ENCODE results near the gene APBA3.

Gene APBA3

GRCh38 chr19:3785938-3786824 lies 24.7 kb upstream of the APBA3 start, which contains the start of gene MATK:
TSS of gene MATK (minus strand) at chr19:3786381. CDS start at chr19:3785135, 1,246 bp downstream.
- DNase-seq (ENCODE audit: low read depth): no peak

GRCh38 chr19:3785451-3785937 lies 24.0 kb upstream of the APBA3 start:
- DNase-seq (ENCODE audit: low read depth): no peak

GRCh38 chr19:3784607-3785450 lies 23.3 kb upstream of the APBA3 start:
- DNase-seq (ENCODE audit: low read depth): no peak

GRCh38 chr19:3783660-3784584 lies 22.4 kb upstream of the APBA3 start:
- DNase-seq (ENCODE audit: low read depth): no peak

- DNase-seq (ENCODE audit: low read depth): no peak
Observed at GRCh38 chr19:3782903-3783302, 21.4 kb upstream of the APBA3 start.

GRCh38 chr19:3782330-3782729 lies 20.8 kb upstream of the APBA3 start:
- DNase-seq (ENCODE audit: low read depth): no peak

- DNase-seq (ENCODE audit: low read depth): no peak
Observed at GRCh38 chr19:3781603-3782002, 20.1 kb upstream of the APBA3 start.

- no peak for DNase-seq (ENCODE audit: low read depth)
Observed at GRCh38 chr19:3780786-3781304, 19.4 kb upstream of the APBA3 start.

GRCh38 chr19:3778899-3779723 lies 17.6 kb upstream of the APBA3 start:
- no peak for DNase-seq (ENCODE audit: low read depth)

GRCh38 chr19:3778104-3778867 lies 16.8 kb upstream of the APBA3 start:
- DNase-seq (ENCODE audit: low read depth): no peak

GRCh38 chr19:3776479-3777040 lies 15.1 kb upstream of the APBA3 start:
- no peak for DNase-seq (ENCODE audit: low read depth)

- no peak for DNase-seq (ENCODE audit: low read depth)
Observed at GRCh38 chr19:3775831-3776230, 14.3 kb upstream of the APBA3 start.

- DNase-seq (ENCODE audit: low read depth): no peak
Observed at GRCh38 chr19:3775374-3775711, 13.9 kb upstream of the APBA3 start.

- DNase-seq (ENCODE audit: low read depth): no peak
Observed at GRCh38 chr19:3774621-3775373, 13.3 kb upstream of the APBA3 start.

- no peak for DNase-seq (ENCODE audit: low read depth)
Observed at GRCh38 chr19:3773814-3774515, 12.5 kb upstream of the APBA3 start.

GRCh38 chr19:3771906-3772455 lies 10.5 kb upstream of the APBA3 start, which contains the start of gene RAX2:
TSS of gene RAX2 (minus strand) at chr19:3772228. CDS start at chr19:3771742, 486 bp downstream.
- no peak for DNase-seq (ENCODE audit: low read depth)

- DNase-seq (ENCODE audit: low read depth): no peak
Observed at GRCh38 chr19:3771000-3771905, 9.8 kb upstream of the APBA3 start.

Measured in fibroblast of the conjunctiva (primary cell).